ENCODE results near the gene TGM2. TPM values are rescaled to one million over a fixed set of nuclear protein-coding genes. Genes with fewer than 3 reads are reported as not detected.
A peak's percentile ranks its signal among the peaks of the same experiment; 100 is the strongest.

Gene TGM2
- total and polyA plus RNA-seq, 9 of the 15 experiments (the other 6 are each of a cell fraction or from before 2014, with no cell fraction given), result 5.5 to 78.5 (median 37.6) TPM

- TF ChIP-seq ZBTB49 (CRISPR knock-in tag; IDR thresholded peaks at IDR 0.05; ENCODE audit: borderline replicate concordance) (no peak), TEAD4 (IDR thresholded peaks at IDR 0.05; ENCODE audit: low read length) (0 out of 2 replicates have a peak, but pooled peaks have one; percentile 20), TEAD4 (CRISPR knock-in tag; IDR thresholded peaks at IDR 0.05; ENCODE audit: borderline replicate concordance) (no peak), JUND (IDR thresholded peaks at IDR 0.05; ENCODE audit: borderline replicate concordance, low read depth, low read length) (peak; percentile 86), JUND (tag; IDR thresholded peaks at IDR 0.05; ENCODE audit: borderline replicate concordance, low read depth, low read length) (peak; percentile 55; the same call in 2 of the 3 replicates), ASH1L (IDR thresholded peaks at IDR 0.05; ENCODE audit: borderline replicate concordance, low read depth, partially characterized antibody) (no peak), MEF2D (tag; conservative IDR thresholded peaks at IDR 0.05; ENCODE audit: low read depth) (no peak), TAF9B (IDR thresholded peaks at IDR 0.05; ENCODE audit: partially characterized antibody) (peak; percentile 34), FOXK1 (CRISPR knock-in tag; IDR thresholded peaks at IDR 0.05; ENCODE audit: borderline replicate concordance) (no peak), ZNF766 (CRISPR knock-in tag; conservative IDR thresholded peaks at IDR 0.05) (peak; percentile 58), ZNF398 (CRISPR knock-in tag; IDR thresholded peaks at IDR 0.05) (no peak), SMARCE1 (IDR thresholded peaks at IDR 0.05) (peak; percentile 56), TRIM24 (IDR thresholded peaks at IDR 0.05) (peak in 1 of 2 experiments; percentile 23; a peak in 2 of 4 replicates), ZNF384 (IDR thresholded peaks at IDR 0.05; ENCODE audit: low read depth, low read length) (no peak), MAZ (CRISPR knock-in tag; conservative IDR thresholded peaks at IDR 0.05 in 1 of 2, IDR thresholded peaks at IDR 0.05 in 1 of 2) (no peak), GATAD2A (IDR thresholded peaks at IDR 0.05) (no peak), MBD2 (IDR thresholded peaks at IDR 0.05; ENCODE audit: borderline replicate concordance, low read depth) (no peak), EP400 (IDR thresholded peaks at IDR 0.05) (peak; percentile 37; the same call in 1 of the 2 replicates), CEBPB (tag; IDR thresholded peaks at IDR 0.05) (peak; percentile 98), ZNF354B (CRISPR knock-in tag; IDR thresholded peaks at IDR 0.05) (0 out of 2 replicates have a peak, but pooled peaks have one; percentile 10), CXXC5 (CRISPR knock-in tag; IDR thresholded peaks at IDR 0.05) (peak; percentile 15; the same call in 1 of the 2 replicates), ZNF133 (CRISPR knock-in tag; IDR thresholded peaks at IDR 0.05) (no peak), FOXJ3 (CRISPR knock-in tag; IDR thresholded peaks at IDR 0.05) (no peak), RFX7 (CRISPR knock-in tag; IDR thresholded peaks at IDR 0.05) (no peak)
- TF ChIP-seq, protein P1, sequence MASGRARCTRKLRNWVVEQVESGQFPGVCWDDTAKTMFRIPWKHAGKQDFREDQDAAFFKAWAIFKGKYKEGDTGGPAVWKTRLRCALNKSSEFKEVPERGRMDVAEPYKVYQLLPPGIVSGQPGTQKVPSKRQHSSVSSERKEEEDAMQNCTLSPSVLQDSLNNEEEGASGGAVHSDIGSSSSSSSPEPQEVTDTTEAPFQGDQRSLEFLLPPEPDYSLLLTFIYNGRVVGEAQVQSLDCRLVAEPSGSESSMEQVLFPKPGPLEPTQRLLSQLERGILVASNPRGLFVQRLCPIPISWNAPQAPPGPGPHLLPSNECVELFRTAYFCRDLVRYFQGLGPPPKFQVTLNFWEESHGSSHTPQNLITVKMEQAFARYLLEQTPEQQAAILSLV (tag; IDR thresholded peaks at IDR 0.05), result peak; percentile 80
Observed at GRCh38 chr20:38094373-38094891, 70.6 kb downstream of the TGM2 start (continued).
